Thyroid gland (tissue), 4 donors: ENCODE results near the gene PHKG2. TPM values are rescaled to one million over a fixed set of nuclear protein-coding genes. Genes with fewer than 3 reads are reported as not detected.

Experiments used
- DNase-seq, 2 donors: peaks; one replicate each; pipeline ENCODE4 v3.0.0-alpha.2; 2019
- H3K27ac ChIP-seq, 3 donors: fragments of 200-600 bp; sonication (generic); 1 replicate in 2 of 3; 2 replicates in 1 of 3; pipeline ENCODE4 v1.5.1; 2016 to 2019; ENCODE audit warnings: mild to moderate bottlenecking in 1 of 3, moderate library complexity in 1 of 3
- H3K27me3 ChIP-seq: fragments of 200-600 bp; sonication (generic); one replicate; pipeline ENCODE4 v1.5.1; 2019
- H3K36me3 ChIP-seq, 2 donors: fragments of 200-600 bp; sonication (generic); one replicate each; pipeline ENCODE4 v1.5.1; 2016 to 2019
- H3K4me1 ChIP-seq, 2 donors: fragments of 200-600 bp; sonication (generic); one replicate each; pipeline ENCODE4 v1.5.1; 2017 to 2019
- H3K4me3 ChIP-seq, 3 donors: fragments of 200-600 bp; sonication (generic); replicated peaks in 1 of 3; 1 replicate in 2 of 3; 2 replicates in 1 of 3; pipeline ENCODE4 v1.5.1; 2016; ENCODE audit warnings: mild to moderate bottlenecking in 1 of 3
- H3K9me3 ChIP-seq: fragments of 200-600 bp; sonication (generic); one replicate; pipeline ENCODE4 v1.5.1; 2017
- POLR2A ChIP-seq, 2 donors: fragments of 450-650 bp; IDR thresholded peaks; one replicate each; pipeline ENCODE4 v1.6.1; 2017; ENCODE audit warnings: antibody characterized with exemption in 2 of 2, mild to moderate bottlenecking in 2 of 2, moderate library complexity in 1 of 2
- WGBS, 2 donors: methylation state at CpG; one replicate each; pipeline ENCODE4 v1.1.5; 2017; 5-methylcytosine and 5-hydroxymethylcytosine counted together
- intact Hi-C: fragments of 100-400 bp; cut with DNase I; formaldehyde crosslinking; loops from one replicate; pipeline ENCODE4 v1.15.1; 2023
- total RNA-seq, 4 donors: library from RNA; depleted of rRNA; stranded (reverse); fragments of >200 nt; gene quantifications; one replicate each; pipeline ENCODE4 v1.2.3, GENCODE V29; 2016
- TF ChIP-seq, protein P1 (sequence below), 6 experiments: fragments of 200-600 bp in 3 of 6; fragments of 450-650 bp in 3 of 6; sonication (generic) in 3 of 6; IDR thresholded peaks; one replicate each; pipeline ENCODE4 v1.5.1; 2016 to 2019; ENCODE audit warnings: antibody characterized with exemption in 6 of 6, mild to moderate bottlenecking in 2 of 6, inconsistent platforms in 1 of 6, moderate library complexity in 1 of 6

PHKG2 gene
- total RNA-seq, 4 donors from 2014 or later = 28.1 to 52.8 (median 42.3) TPM

- 30 to 65% methylated on average over 11 to 25 of the region's 26 CpGs for WGBS, 2 donors
- no peaks in the 10 kb centered on the region for H3K27me3 ChIP-seq
- intact Hi-C loops = no loop called here
- peak overlapping the region in 1 of 3 donors; percentile 2 for H3K27ac ChIP-seq
- DNase-seq = no peak
- H3K4me1 ChIP-seq = peaks cover 22 to 24% of the 10 kb centered on the region in 2 donors
- no peaks in the 10 kb centered on the region for H3K9me3 ChIP-seq
- no peak for TF ChIP-seq POLR2A (IDR thresholded peaks at IDR 0.05)
- TF ChIP-seq, protein P1, sequence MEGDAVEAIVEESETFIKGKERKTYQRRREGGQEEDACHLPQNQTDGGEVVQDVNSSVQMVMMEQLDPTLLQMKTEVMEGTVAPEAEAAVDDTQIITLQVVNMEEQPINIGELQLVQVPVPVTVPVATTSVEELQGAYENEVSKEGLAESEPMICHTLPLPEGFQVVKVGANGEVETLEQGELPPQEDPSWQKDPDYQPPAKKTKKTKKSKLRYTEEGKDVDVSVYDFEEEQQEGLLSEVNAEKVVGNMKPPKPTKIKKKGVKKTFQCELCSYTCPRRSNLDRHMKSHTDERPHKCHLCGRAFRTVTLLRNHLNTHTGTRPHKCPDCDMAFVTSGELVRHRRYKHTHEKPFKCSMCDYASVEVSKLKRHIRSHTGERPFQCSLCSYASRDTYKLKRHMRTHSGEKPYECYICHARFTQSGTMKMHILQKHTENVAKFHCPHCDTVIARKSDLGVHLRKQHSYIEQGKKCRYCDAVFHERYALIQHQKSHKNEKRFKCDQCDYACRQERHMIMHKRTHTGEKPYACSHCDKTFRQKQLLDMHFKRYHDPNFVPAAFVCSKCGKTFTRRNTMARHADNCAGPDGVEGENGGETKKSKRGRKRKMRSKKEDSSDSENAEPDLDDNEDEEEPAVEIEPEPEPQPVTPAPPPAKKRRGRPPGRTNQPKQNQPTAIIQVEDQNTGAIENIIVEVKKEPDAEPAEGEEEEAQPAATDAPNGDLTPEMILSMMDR (IDR thresholded peaks at IDR 0.05) = no peak
- H3K4me3 ChIP-seq = peak overlapping the region; percentile 36 to 98 (median 41)
- H3K36me3 ChIP-seq = peaks cover 25 to 32% of the 10 kb centered on the region in 2 donors
Observed at GRCh38 chr16:30760577-30761426, 12.6 kb downstream of the PHKG2 start.

- H3K4me3 ChIP-seq = peak overlapping the region; percentile 36 to 98 (median 41)
- no peak for TF ChIP-seq POLR2A (IDR thresholded peaks at IDR 0.05)
- TF ChIP-seq, protein P1 (IDR thresholded peaks at IDR 0.05) = no peak
- peaks cover 22 to 24% of the 10 kb centered on the region in 2 donors for H3K4me1 ChIP-seq
- H3K27me3 ChIP-seq = no peaks in the 10 kb centered on the region
- H3K36me3 ChIP-seq = peaks cover 30 to 38% of the 10 kb centered on the region in 2 donors
- intact Hi-C loops = no loop called here
- H3K27ac ChIP-seq = peak overlapping the region in 2 of 3 donors; percentile 2 to 94
- WGBS, 2 donors = 0% methylated on average over 10 to 31 of the region's 64 CpGs
- DNase-seq = peak; percentile 35 to 46
- H3K9me3 ChIP-seq = no peaks in the 10 kb centered on the region
Observed at GRCh38 chr16:30761427-30761927, 13.3 kb downstream of the PHKG2 start.

DNA sequence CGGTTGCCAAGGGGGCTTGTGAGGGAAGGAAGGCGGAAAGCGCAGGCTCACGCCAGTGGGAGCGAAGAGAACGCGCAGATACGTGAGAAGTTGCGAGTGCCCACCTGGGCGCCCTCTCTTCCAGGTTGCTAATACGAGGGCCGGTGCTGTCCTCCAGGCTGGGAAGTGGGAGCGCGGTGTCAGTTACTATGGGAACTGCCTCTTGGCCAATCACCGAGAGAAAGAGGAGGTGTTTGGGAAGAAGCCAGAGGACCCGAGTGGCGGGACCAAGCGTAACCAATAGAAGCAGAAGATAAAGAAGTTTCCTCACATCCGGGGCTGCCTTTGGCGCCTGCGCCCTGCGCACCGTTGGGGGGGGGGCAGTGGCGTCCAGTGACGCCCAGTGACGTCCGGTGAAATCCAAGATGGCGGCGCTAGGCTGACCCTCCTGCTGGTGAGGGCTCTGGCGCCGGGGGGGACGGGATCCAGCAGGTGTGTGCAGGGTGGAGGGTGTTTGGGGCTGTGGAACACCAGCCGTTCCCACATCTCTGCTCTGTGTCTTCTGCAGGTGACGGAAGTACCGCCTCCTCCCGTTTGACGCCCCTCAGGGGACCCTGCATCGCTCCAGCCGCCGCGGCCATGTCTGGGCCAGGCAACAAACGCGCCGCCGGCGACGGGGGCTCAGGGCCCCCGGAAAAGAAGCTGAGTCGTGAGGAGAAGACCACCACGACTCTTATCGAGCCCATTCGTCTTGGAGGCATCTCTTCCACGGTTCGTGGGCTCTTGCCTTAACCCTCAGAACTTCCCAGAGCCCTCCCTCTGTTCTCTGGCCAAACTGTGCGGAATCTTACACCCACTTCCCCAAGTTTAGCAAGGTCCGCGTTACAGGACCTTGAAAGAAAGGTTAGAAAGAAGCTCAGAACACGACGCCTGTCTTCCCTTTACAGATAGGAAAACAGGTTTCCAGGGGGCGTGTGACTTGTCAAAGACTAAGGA lies 14.0 kb downstream of the PHKG2 start, which contains the start of the genes CFAP119 and RNF40:
CFAP119 (minus strand) TSS at position 135 of the 975 bp plus-strand sequence. CDS start 314 bp downstream, outside the sequence.
RNF40 (plus strand) TSS at position 395 of the 975 bp plus-strand sequence; CDS start at position 619, 224 bp downstream.
- peak; percentile 96 to 98 for DNase-seq
- TF ChIP-seq, protein P1 (IDR thresholded peaks at IDR 0.05) = no peak
- peak in 1 of 2 donors; percentile 83 for TF ChIP-seq POLR2A (IDR thresholded peaks at IDR 0.05)
- H3K27me3 ChIP-seq = no peaks in the 10 kb centered on the region
- WGBS, 2 donors = 1% methylated on average over 30 to 47 of the region's 60 CpGs
- peaks cover 22 to 24% of the 10 kb centered on the region in 2 donors for H3K4me1 ChIP-seq
- peak within 1 kb of the TSS; percentile 95 to 99 (median 98) for H3K4me3 ChIP-seq
- peaks cover 33 to 38% of the 10 kb centered on the region in 2 donors for H3K36me3 ChIP-seq
- intact Hi-C loops = no loop called here
- H3K9me3 ChIP-seq = no peaks in the 10 kb centered on the region
- peak within 1 kb of the TSS; percentile 74 to 94 (median 82) for H3K27ac ChIP-seq

- Histone ChIP-seq H3K4me3 (peak overlapping the region; percentile 95 to 99 (median 98)), H3K4me1 (peaks cover 22 to 24% of the 10 kb centered on the region in 2 donors), H3K9me3 (no peaks in the 10 kb centered on the region), H3K27me3 (no peaks in the 10 kb centered on the region), H3K27ac (peak overlapping the region in 2 of 3 donors; percentile 74 to 94), H3K36me3 (peaks cover 42 to 44% of the 10 kb centered on the region in 2 donors)
- intact Hi-C loops = no loop called here
- DNase-seq = no peak
- no peak for TF ChIP-seq POLR2A (IDR thresholded peaks at IDR 0.05)
- TF ChIP-seq, protein P1 (IDR thresholded peaks at IDR 0.05) = no peak
- 56 to 59% methylated on average over 14 to 15 of the region's 15 CpGs for WGBS, 2 donors
Observed at GRCh38 chr16:30762991-30763725, 14.9 kb downstream of the PHKG2 start.
